Liver (tissue), 3 donors: ENCODE data around the gene LDB3.

Experiments
- EGR1 ChIP-seq, 2 donors: IDR thresholded peaks; 2 replicates each; pipeline ENCODE4 v1.6.1; 2016 to 2018; ENCODE audit warnings: antibody characterized with exemption in 2 of 2, low read depth in 2 of 2
- FOXA1 ChIP-seq: IDR thresholded peaks from 2 replicates; pipeline ENCODE4 v1.6.1; 2016; ENCODE audit warnings: antibody characterized with exemption
- GABPA ChIP-seq, 2 donors: IDR thresholded peaks in 1 of 2; conservative IDR thresholded peaks in 1 of 2; 2 replicates each; pipeline ENCODE4 v1.6.1; 2016; ENCODE audit warnings: antibody characterized with exemption in 2 of 2, mild to moderate bottlenecking in 1 of 2, moderate library complexity in 1 of 2
- HNF4G ChIP-seq: IDR thresholded peaks from 2 replicates; pipeline ENCODE4 v1.6.1; 2016; ENCODE audit warnings: antibody characterized with exemption
- JUND ChIP-seq, 2 donors: IDR thresholded peaks; 2 replicates each; pipeline ENCODE4 v1.6.1; 2016; ENCODE audit warnings: antibody characterized with exemption in 2 of 2
- RAD21 ChIP-seq, 2 donors: IDR thresholded peaks; 2 replicates each; pipeline ENCODE4 v1.6.1; 2016; ENCODE audit warnings: antibody characterized with exemption in 2 of 2, mild to moderate bottlenecking in 2 of 2
- SP1 ChIP-seq: IDR thresholded peaks from 2 replicates; pipeline ENCODE4 v1.6.1; 2018; ENCODE audit warnings: antibody characterized with exemption, mild to moderate bottlenecking
- TAF1 ChIP-seq: conservative IDR thresholded peaks from 2 replicates; pipeline ENCODE4 v1.6.1; 2016; ENCODE audit warnings: antibody characterized with exemption, mild to moderate bottlenecking
- YY1 ChIP-seq: IDR thresholded peaks from 2 replicates; pipeline ENCODE4 v1.6.1; 2016; ENCODE audit warnings: antibody characterized with exemption, mild to moderate bottlenecking
- TF ChIP-seq, protein P1 (sequence below): fragments of 150-350 bp; IDR thresholded peaks from 2 replicates; pipeline ENCODE4 v1.5.1; 2017; ENCODE audit warnings: improper control_type of control experiment, low read depth, low read length; ENCODE audit not compliant: missing input control
- TF ChIP-seq, protein P2 (sequence below): IDR thresholded peaks from 2 replicates; pipeline ENCODE4 v1.6.1; 2016; ENCODE audit warnings: antibody characterized with exemption
- TF ChIP-seq, protein P3 (sequence below): IDR thresholded peaks from 2 replicates; pipeline ENCODE4 v1.6.1; 2016; ENCODE audit warnings: antibody characterized with exemption
- TF ChIP-seq, protein P4 (sequence below): IDR thresholded peaks from 2 replicates; pipeline ENCODE4 v1.6.1; 2016; ENCODE audit warnings: antibody characterized with exemption
- TF ChIP-seq, protein P5 (sequence below): IDR thresholded peaks from 2 replicates; pipeline ENCODE4 v1.6.1; 2016; ENCODE audit warnings: antibody characterized with exemption, mild to moderate bottlenecking
- donor health status: healthy.
- donor health status: healthy.

DNA sequence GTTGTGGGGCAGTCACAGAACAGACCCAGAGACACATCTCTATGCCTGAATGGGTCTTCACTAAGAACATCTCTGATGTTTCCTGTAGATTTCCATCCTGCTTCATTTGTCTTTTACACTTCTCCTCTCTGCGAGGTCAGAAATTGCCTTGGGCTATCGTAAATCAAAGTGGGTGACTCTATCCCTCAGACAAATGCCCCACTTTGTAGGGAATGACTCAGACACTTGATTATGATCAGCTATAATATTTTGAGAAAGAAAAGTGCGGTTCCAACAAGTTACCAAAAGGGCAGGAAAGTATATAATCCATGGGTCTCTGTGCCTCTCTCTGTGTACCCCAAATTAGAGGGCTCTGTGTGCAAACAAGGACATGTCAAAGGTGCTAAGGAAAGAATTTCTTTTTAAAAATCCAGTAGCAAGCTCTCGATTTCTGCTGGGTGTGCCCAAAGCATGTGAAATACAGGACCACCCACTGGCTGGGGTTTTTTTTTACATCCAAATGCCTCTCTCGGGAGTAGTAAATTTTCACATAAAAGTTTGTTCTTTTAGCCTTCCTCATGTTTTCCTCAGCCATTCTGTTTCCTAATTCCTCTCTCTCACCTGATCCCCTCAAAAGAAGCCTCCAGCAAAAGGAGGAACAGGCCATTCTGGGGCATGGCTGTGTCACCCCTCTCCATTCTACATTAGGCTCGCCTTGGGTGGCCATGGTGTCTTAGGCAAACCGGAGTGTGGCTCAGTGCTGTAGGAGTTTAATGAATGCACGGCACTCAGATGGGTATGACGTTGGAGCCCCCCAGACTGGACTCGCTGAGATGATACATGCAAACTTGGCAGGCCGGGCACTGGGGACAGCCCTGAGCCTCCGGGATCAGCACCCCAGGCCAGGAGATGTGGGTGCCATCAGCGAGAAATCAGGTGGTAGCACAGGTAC, 20.3 kb upstream of the LDB3 start:
- TF ChIP-seq, protein P1, sequence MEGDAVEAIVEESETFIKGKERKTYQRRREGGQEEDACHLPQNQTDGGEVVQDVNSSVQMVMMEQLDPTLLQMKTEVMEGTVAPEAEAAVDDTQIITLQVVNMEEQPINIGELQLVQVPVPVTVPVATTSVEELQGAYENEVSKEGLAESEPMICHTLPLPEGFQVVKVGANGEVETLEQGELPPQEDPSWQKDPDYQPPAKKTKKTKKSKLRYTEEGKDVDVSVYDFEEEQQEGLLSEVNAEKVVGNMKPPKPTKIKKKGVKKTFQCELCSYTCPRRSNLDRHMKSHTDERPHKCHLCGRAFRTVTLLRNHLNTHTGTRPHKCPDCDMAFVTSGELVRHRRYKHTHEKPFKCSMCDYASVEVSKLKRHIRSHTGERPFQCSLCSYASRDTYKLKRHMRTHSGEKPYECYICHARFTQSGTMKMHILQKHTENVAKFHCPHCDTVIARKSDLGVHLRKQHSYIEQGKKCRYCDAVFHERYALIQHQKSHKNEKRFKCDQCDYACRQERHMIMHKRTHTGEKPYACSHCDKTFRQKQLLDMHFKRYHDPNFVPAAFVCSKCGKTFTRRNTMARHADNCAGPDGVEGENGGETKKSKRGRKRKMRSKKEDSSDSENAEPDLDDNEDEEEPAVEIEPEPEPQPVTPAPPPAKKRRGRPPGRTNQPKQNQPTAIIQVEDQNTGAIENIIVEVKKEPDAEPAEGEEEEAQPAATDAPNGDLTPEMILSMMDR, result no peak
- TF ChIP-seq, protein P2, sequence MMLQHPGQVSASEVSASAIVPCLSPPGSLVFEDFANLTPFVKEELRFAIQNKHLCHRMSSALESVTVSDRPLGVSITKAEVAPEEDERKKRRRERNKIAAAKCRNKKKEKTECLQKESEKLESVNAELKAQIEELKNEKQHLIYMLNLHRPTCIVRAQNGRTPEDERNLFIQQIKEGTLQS, result no peak
- no peak for TF ChIP-seq JUND (IDR thresholded peaks at IDR 0.05)
- TF ChIP-seq, protein P3, sequence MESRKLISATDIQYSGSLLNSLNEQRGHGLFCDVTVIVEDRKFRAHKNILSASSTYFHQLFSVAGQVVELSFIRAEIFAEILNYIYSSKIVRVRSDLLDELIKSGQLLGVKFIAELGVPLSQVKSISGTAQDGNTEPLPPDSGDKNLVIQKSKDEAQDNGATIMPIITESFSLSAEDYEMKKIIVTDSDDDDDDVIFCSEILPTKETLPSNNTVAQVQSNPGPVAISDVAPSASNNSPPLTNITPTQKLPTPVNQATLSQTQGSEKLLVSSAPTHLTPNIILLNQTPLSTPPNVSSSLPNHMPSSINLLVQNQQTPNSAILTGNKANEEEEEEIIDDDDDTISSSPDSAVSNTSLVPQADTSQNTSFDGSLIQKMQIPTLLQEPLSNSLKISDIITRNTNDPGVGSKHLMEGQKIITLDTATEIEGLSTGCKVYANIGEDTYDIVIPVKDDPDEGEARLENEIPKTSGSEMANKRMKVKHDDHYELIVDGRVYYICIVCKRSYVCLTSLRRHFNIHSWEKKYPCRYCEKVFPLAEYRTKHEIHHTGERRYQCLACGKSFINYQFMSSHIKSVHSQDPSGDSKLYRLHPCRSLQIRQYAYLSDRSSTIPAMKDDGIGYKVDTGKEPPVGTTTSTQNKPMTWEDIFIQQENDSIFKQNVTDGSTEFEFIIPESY, result no peak
- TF ChIP-seq YY1, result no peak
- TF ChIP-seq, protein P4, sequence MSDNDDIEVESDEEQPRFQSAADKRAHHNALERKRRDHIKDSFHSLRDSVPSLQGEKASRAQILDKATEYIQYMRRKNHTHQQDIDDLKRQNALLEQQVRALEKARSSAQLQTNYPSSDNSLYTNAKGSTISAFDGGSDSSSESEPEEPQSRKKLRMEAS, result no peak
- TF ChIP-seq, protein P5, sequence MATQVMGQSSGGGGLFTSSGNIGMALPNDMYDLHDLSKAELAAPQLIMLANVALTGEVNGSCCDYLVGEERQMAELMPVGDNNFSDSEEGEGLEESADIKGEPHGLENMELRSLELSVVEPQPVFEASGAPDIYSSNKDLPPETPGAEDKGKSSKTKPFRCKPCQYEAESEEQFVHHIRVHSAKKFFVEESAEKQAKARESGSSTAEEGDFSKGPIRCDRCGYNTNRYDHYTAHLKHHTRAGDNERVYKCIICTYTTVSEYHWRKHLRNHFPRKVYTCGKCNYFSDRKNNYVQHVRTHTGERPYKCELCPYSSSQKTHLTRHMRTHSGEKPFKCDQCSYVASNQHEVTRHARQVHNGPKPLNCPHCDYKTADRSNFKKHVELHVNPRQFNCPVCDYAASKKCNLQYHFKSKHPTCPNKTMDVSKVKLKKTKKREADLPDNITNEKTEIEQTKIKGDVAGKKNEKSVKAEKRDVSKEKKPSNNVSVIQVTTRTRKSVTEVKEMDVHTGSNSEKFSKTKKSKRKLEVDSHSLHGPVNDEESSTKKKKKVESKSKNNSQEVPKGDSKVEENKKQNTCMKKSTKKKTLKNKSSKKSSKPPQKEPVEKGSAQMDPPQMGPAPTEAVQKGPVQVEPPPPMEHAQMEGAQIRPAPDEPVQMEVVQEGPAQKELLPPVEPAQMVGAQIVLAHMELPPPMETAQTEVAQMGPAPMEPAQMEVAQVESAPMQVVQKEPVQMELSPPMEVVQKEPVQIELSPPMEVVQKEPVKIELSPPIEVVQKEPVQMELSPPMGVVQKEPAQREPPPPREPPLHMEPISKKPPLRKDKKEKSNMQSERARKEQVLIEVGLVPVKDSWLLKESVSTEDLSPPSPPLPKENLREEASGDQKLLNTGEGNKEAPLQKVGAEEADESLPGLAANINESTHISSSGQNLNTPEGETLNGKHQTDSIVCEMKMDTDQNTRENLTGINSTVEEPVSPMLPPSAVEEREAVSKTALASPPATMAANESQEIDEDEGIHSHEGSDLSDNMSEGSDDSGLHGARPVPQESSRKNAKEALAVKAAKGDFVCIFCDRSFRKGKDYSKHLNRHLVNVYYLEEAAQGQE, result no peak
- no peak for TF ChIP-seq GABPA (IDR thresholded peaks at IDR 0.05 in 1 of 2, conservative IDR thresholded peaks at IDR 0.05 in 1 of 2)
- no peak for TF ChIP-seq TAF1
- TF ChIP-seq EGR1 (IDR thresholded peaks at IDR 0.05; ENCODE audit: low read depth in 2 of 2), result no peak
- TF ChIP-seq RAD21 (IDR thresholded peaks at IDR 0.05), result no peak
- TF ChIP-seq SP1, result no peak
- no peak for TF ChIP-seq HNF4G
- TF ChIP-seq FOXA1, result no peak
